Kidney (tissue), 14 donors: ENCODE data around the gene ZBTB1. TPM values are rescaled to one million over a fixed set of nuclear protein-coding genes. Genes with fewer than 3 reads are reported as not detected.
A peak's percentile ranks its signal among the peaks of the same experiment; 100 is the strongest.

ENCODE experiments used
- DNase-seq, 5 donors: peaks; one replicate each; pipeline ENCODE4 v3.0.0-alpha.2; 2013 to 2020
- FAIRE-seq: peaks from 2 replicates; lab custom pipeline; 2012; peaks lifted over from hg19 to GRCh38; lab: Jason Lieb, UNC
- H3K27ac ChIP-seq, 2 donors: one replicate each; pipeline ENCODE4 v1.7.0; 2013; ENCODE audit warnings: low read depth in 2 of 2, low read length in 2 of 2, inconsistent platforms in 1 of 2
- H3K27me3 ChIP-seq: one replicate; pipeline ENCODE4 v1.7.1; 2013; ENCODE audit warnings: low read length, inconsistent platforms; ENCODE audit not compliant: control insufficient read depth, insufficient read depth
- H3K36me3 ChIP-seq, 3 donors: one replicate each; pipeline versions ENCODE4 v1.7.0 to v1.7.1; 2013; ENCODE audit warnings: low read length in 3 of 3, control low read depth in 1 of 3, inconsistent platforms in 1 of 3; ENCODE audit not compliant: insufficient read depth in 3 of 3, control insufficient read depth in 2 of 3
- H3K4me1 ChIP-seq, 3 donors: one replicate each; pipeline versions ENCODE4 v1.7.0 to v1.7.1; 2013; ENCODE audit warnings: low read length in 3 of 3, inconsistent platforms in 1 of 3, low read depth in 1 of 3; ENCODE audit not compliant: control insufficient read depth in 2 of 3, insufficient read depth in 2 of 3
- H3K4me3 ChIP-seq, 3 donors: one replicate each; pipeline versions ENCODE4 v1.7.0 to v1.8.1; 2013; ENCODE audit warnings: low read length in 3 of 3, control low read depth in 1 of 3, inconsistent platforms in 1 of 3
- H3K9ac ChIP-seq, 3 donors: one replicate each; pipeline versions ENCODE4 v1.7.0 to v1.7.1; 2013; ENCODE audit warnings: low read length in 3 of 3, control low read depth in 1 of 3, inconsistent platforms in 1 of 3
- H3K9me3 ChIP-seq, 3 donors: one replicate each; pipeline versions ENCODE4 v1.7.0 to v1.7.1; 2013; ENCODE audit warnings: low read length in 3 of 3, control low read depth in 1 of 3, inconsistent platforms in 1 of 3; ENCODE audit not compliant: control insufficient read depth in 2 of 3, insufficient read depth in 1 of 3
- CTCF ChIP-seq: IDR thresholded peaks from 3 replicates; pipeline ENCODE4 v1.5.1; 2012; ENCODE audit warnings: mild to moderate bottlenecking, moderate library complexity, borderline replicate concordance; ENCODE audit not compliant: insufficient read depth; ENCODE audit errors: extremely low read depth
- intact Hi-C: fragments of 100-400 bp; cut with DNase I; formaldehyde crosslinking; loops from one replicate; pipeline ENCODE4 v1.11.1; 2022
- polyA plus RNA-seq: library from polyadenylated mRNA; stranded (reverse); fragments of 350-450 nt; fragmentation: Illumina TruSeq; extraction: RNeasy Lipid Tissue Mini Kit (QIAGEN cat#74804); gene quantifications from one replicate; pipeline ENCODE4 v1.2.3, GENCODE V29; 2014; ENCODE audit warnings: low read depth, low replicate concordance; ENCODE audit not compliant: insufficient read depth
- total RNA-seq: library from RNA; stranded (reverse); fragmentation: NEBNext Ultra II Directional; extraction: Animal tissue kit (Norgen Biotek cat#: 25700); gene quantifications from one replicate; pipeline ENCODE4 v1.2.1, GENCODE V29; 2021
- donor health status: control.
- donor health status: control.
- donor health status: control.
- donor health status: control.
- donor health status: control.
- donor health status: DM: yes; HTN: yes; CAD: no.
- donor health status: Normal renal cell carcinoma (clear cell type).

ZBTB1 gene
- total and polyA plus RNA-seq, 2 donors from 2014 or later = 13.3 to 46.8 TPM

- intact Hi-C loops = no loop called here
- H3K27me3 ChIP-seq = no peaks in the 10 kb centered on the region
- peak; percentile 80 to 91 (median 86) for DNase-seq
- FAIRE-seq = no peak
- H3K4me3 ChIP-seq = peak within 1 kb of the TSS; percentile 62 to 86 (median 78)
- peak within 1 kb of the TSS in 1 of 2 donors; percentile 47 for H3K27ac ChIP-seq
- peaks cover 0 to 5% (median 0%) of the 10 kb centered on the region in 3 donors for H3K4me1 ChIP-seq
- H3K36me3 ChIP-seq = no peaks in the 10 kb centered on the region
- peak within 1 kb of the TSS; percentile 21 to 67 (median 37) for H3K9ac ChIP-seq
- no peak for TF ChIP-seq CTCF
- H3K9me3 ChIP-seq = no peaks in the 10 kb centered on the region
These were observed 39.3 kb upstream of the ZBTB1 start, which contains the start of gene AKAP5 for GRCh38 chr14:64465191-64465822. Gene AKAP5, plus strand, starts transcription at chr14:64465499. Its CDS starts 2,896 bp downstream, at chr14:64468395.

- H3K4me3 ChIP-seq = peak overlapping the region; percentile 56 to 86 (median 78)
- intact Hi-C loops = no loop called here
- no peaks in the 10 kb centered on the region for H3K36me3 ChIP-seq
- H3K27me3 ChIP-seq = no peaks in the 10 kb centered on the region
- TF ChIP-seq CTCF = no peak
- H3K9ac ChIP-seq = peak overlapping the region; percentile 21 to 59 (median 37)
- peaks cover 0 to 5% (median 0%) of the 10 kb centered on the region in 3 donors for H3K4me1 ChIP-seq
- FAIRE-seq = no peak
- H3K27ac ChIP-seq = peak overlapping the region in 1 of 2 donors; percentile 47
- no peaks in the 10 kb centered on the region for H3K9me3 ChIP-seq
- DNase-seq = peak in 3 of 5 donors; percentile 57 to 83 (median 79)
These were observed 38.6 kb upstream of the ZBTB1 start for GRCh38 chr14:64465831-64466554.

- H3K4me1 ChIP-seq = peaks cover 0 to 5% (median 0%) of the 10 kb centered on the region in 3 donors
- no peak overlapping the region for H3K9ac ChIP-seq
- DNase-seq (no peak), FAIRE-seq (no peak)
- H3K4me3 ChIP-seq = no peak overlapping the region
- H3K9me3 ChIP-seq = no peaks in the 10 kb centered on the region
- H3K36me3 ChIP-seq = no peaks in the 10 kb centered on the region
- no peaks in the 10 kb centered on the region for H3K27me3 ChIP-seq
- no peak for TF ChIP-seq CTCF
- intact Hi-C loops = no loop called here
- H3K27ac ChIP-seq = no peak overlapping the region
These were observed 37.5 kb upstream of the ZBTB1 start for GRCh38 chr14:64467101-64467500.
